RWPE2 (cell line): ENCODE measurements around the gene UQCRC2.

Experiments used
- ATAC-seq: fragments of 200-7000 bp; cut with Tn5 transposase; 3 replicates; pipeline ENCODE4 v1.9.1; 2021; ENCODE audit warnings: low read depth
- DNase-seq: peaks from one replicate; pipeline ENCODE4 v3.0.0-alpha.2; 2020; ENCODE audit warnings: low spot score
- H3K27ac ChIP-seq: fragments of 450-650 bp; 2 replicates; pipeline ENCODE4 v1.5.1; 2017; ENCODE audit warnings: mild to moderate bottlenecking; ENCODE audit not compliant: poor library complexity, severe bottlenecking
- H3K27me3 ChIP-seq: fragments of 250-450 bp; sonication (Bioruptor Pico); 2 replicates; pipeline ENCODE4 v1.5.1; 2021; ENCODE audit warnings: mild to moderate bottlenecking, moderate library complexity; ENCODE audit not compliant: insufficient read depth, poor library complexity, severe bottlenecking
- H3K36me3 ChIP-seq: fragments of 250-450 bp; sonication (Bioruptor Pico); 2 replicates; pipeline ENCODE4 v1.5.1; 2020; ENCODE audit warnings: low read depth, mild to moderate bottlenecking, moderate library complexity
- H3K4me1 ChIP-seq: fragments of 250-450 bp; sonication (Bioruptor Pico); 2 replicates; pipeline ENCODE4 v1.5.1; 2021; ENCODE audit warnings: mild to moderate bottlenecking, moderate library complexity; ENCODE audit not compliant: insufficient read depth, poor library complexity, severe bottlenecking
- H3K4me3 ChIP-seq: fragments of 250-450 bp; sonication (Bioruptor Pico); 2 replicates; pipeline ENCODE4 v1.5.1; 2021; ENCODE audit warnings: mild to moderate bottlenecking, moderate library complexity; ENCODE audit not compliant: severe bottlenecking
- H3K9me3 ChIP-seq: fragments of 250-450 bp; sonication (Bioruptor Pico); 2 replicates; pipeline ENCODE4 v1.5.1; 2021; ENCODE audit warnings: mild to moderate bottlenecking, moderate library complexity; ENCODE audit not compliant: severe bottlenecking
- CTCF ChIP-seq: fragments of 450-650 bp; IDR thresholded peaks from one replicate; pipeline ENCODE4 v1.5.1; 2017; ENCODE audit warnings: mild to moderate bottlenecking, moderate library complexity; ENCODE audit not compliant: poor library complexity, severe bottlenecking

The UQCRC2 gene

GRCh38 chr16:22008215-22009059, 55.3 kb downstream of the UQCRC2 start:
- Histone ChIP-seq H3K9me3 (no peaks in the 10 kb centered on the region), H3K36me3 (peaks cover 7% of the 10 kb centered on the region; the same call in 1 of the 2 replicates), H3K4me3 (peak overlapping the region; percentile 96), H3K4me1 (peaks cover 37% of the 10 kb centered on the region), H3K27me3 (no peaks in the 10 kb centered on the region), H3K27ac (peak overlapping the region; percentile 66)
- DNase-seq (no peak), ATAC-seq (no peak; the same call in 2 of the 3 replicates)
- TF ChIP-seq CTCF = no peak

- peaks cover 7% of the 10 kb centered on the region; the same call in 1 of the 2 replicates for H3K36me3 ChIP-seq
- no peaks in the 10 kb centered on the region for H3K27me3 ChIP-seq
- ATAC-seq (no peak), DNase-seq (no peak)
- no peaks in the 10 kb centered on the region for H3K9me3 ChIP-seq
- no peak overlapping the region for H3K4me3 ChIP-seq
- H3K27ac ChIP-seq = no peak overlapping the region
- TF ChIP-seq CTCF = no peak
- peaks cover 45% of the 10 kb centered on the region for H3K4me1 ChIP-seq
Measured at GRCh38 chr16:22010902-22011301, 57.7 kb downstream of the UQCRC2 start.

GRCh38 chr16:22012241-22012640, 59.1 kb downstream of the UQCRC2 start:
- Histone ChIP-seq H3K4me3 (no peak overlapping the region), H3K4me1 (peaks cover 53% of the 10 kb centered on the region), H3K27me3 (no peaks in the 10 kb centered on the region)

GRCh38 chr16:22013486-22013885, 60.3 kb downstream of the UQCRC2 start:
- Histone ChIP-seq H3K27ac (no peak overlapping the region), H3K4me1 (peaks cover 64% of the 10 kb centered on the region), H3K4me3 (no peak overlapping the region), H3K27me3 (no peaks in the 10 kb centered on the region), H3K9me3 (no peaks in the 10 kb centered on the region), H3K36me3 (peaks cover 7% of the 10 kb centered on the region; the same call in 1 of the 2 replicates)
- DNase-seq = no peak
- ATAC-seq = no peak
- no peak for TF ChIP-seq CTCF

More at GRCh38 chr16:22012241-22012640, 59.1 kb downstream of the UQCRC2 start:
- no peak for ATAC-seq
- Histone ChIP-seq H3K9me3 (no peaks in the 10 kb centered on the region), H3K36me3 (peaks cover 7% of the 10 kb centered on the region; the same call in 1 of the 2 replicates), H3K27ac (no peak overlapping the region)
- no peak for TF ChIP-seq CTCF
- no peak for DNase-seq
